ENCODE results near the gene IL34.

IL34 gene

DNA sequence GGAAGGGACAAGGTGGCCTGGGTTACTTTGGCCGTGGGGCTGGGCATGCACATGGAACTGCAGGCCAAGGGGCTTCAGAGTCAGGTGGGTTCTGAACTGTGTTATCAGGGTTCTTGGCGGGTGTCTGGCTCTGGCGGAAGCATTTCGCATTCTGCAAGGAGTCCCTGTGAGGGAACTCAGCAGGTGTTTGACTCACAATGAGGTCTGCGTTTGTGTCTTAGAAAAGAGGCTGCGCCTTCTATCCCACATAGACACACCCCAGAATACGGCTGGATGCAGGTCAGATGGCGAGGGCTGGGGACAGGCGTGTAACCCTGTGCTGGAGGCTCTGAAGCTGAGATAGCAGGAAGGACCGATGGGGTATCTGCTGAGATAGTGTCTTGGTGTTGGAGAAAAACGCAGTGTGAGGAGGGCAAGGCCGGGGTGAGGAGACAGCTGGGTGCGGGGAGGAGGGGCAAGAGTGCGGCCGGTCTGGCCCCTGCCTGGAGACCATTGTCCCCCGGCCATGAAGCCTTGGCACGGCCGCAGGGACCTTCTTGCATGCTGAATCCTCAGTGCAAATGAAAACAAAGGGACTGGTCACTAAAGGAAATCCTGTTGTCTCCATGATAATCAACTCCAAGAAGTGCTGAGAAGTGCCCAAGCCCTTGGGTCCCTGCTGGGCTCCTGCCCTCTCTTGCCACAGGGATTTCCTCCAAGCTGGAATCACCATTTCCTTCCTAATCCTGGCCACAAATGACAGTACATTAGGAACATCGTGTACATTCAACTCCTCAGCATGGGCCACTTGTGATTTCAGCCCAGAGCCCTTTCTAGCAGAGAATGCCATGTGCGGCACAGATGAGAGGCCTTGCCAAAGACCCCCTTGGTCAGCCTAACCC is 62.2 kb downstream of the IL34 start:
- no peak overlapping the region for H3K27ac ChIP-seq
- no peak for TF ChIP-seq CTCF (conservative IDR thresholded peaks at IDR 0.05)
- TF ChIP-seq ZFX (IDR thresholded peaks at IDR 0.05), result no peak

- TF ChIP-seq ZFX (IDR thresholded peaks at IDR 0.05) (no peak), CTCF (conservative IDR thresholded peaks at IDR 0.05) (no peak)
- H3K27ac ChIP-seq, result no peak overlapping the region
Observed at GRCh38 chr16:70709457-70709856, 63.1 kb downstream of the IL34 start.

DNA sequence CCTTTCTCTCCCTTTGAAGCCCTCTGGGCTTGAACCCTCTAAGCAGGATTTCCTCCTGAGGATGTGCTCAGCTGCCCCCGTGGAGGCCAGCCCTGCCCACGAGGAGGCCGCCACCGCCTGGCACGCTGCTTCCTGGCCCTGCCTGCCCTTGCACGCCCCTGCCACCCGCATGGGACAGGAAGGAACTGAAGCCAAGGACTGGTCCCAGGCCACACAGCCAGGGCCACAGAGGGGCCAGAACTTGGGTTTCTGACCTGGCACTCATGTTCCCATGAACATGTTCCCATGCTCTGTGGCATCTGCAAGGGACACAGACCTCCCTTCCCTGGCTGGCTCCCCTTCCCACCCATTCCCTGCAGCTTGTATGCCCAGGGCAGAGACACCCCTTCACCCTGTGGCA is 63.6 kb downstream of the IL34 start:
- TF ChIP-seq CTCF (conservative IDR thresholded peaks at IDR 0.05) (no peak), ZFX (IDR thresholded peaks at IDR 0.05) (no peak)
- no peak overlapping the region for H3K27ac ChIP-seq
